ENCODE data around the gene PNMA6E. TPM values are rescaled to one million over a fixed set of nuclear protein-coding genes. Genes with fewer than 3 reads are reported as not detected.

Gene PNMA6E
- total and polyA plus RNA-seq, 9 of the 15 experiments (the other 6 are each of a cell fraction or from before 2014, with no cell fraction given) = 0.03 TPM; not detected in 8

- no peak for TF ChIP-seq RBM15 (IDR thresholded peaks at IDR 0.05; ENCODE audit: insufficient read depth, low read length)
- TF ChIP-seq NR2C2 (CRISPR knock-in tag; IDR thresholded peaks at IDR 0.05) = no peak
- peak; percentile 57 for TF ChIP-seq NR2C2 (tag; IDR thresholded peaks at IDR 0.05)
- TF ChIP-seq FOXA3 (CRISPR knock-in tag; conservative IDR thresholded peaks at IDR 0.05 in 1 of 2, IDR thresholded peaks at IDR 0.05 in 1 of 2) = no peak
- no peak for TF ChIP-seq GTF2A2 (tag; IDR thresholded peaks at IDR 0.05)
- peak; percentile 87 for TF ChIP-seq MGA (IDR thresholded peaks at IDR 0.05)
- TF ChIP-seq MCM7 (IDR thresholded peaks at IDR 0.05) = no peak
- peak; percentile 95 for TF ChIP-seq PKNOX1 (IDR thresholded peaks at IDR 0.05)
- TF ChIP-seq ATF3 (IDR thresholded peaks at IDR 0.05) = 0 out of 2 replicates have a peak, but pooled peaks have one; percentile 12
- no peak for TF ChIP-seq ATF3 (CRISPR knock-in tag; conservative IDR thresholded peaks at IDR 0.05)
- no peak for TF ChIP-seq HBP1 (CRISPR knock-in tag; IDR thresholded peaks at IDR 0.05)
- TF ChIP-seq EGR1 (conservative IDR thresholded peaks at IDR 0.05) = no peak
These were observed 21.1 kb downstream of the PNMA6E start (continued) for GRCh38 chrX:153379971-153380581.

All from K562 (cell line).